ENCODE measurements around the gene CASKIN2.

CASKIN2 gene

GRCh38 chr17:75487351-75488070 is 27.8 kb downstream of the CASKIN2 start:
- Histone ChIP-seq H3K4me2 (ENCODE audit: low read depth, low read length) (no peak overlapping the region), H4K20me1 (ENCODE audit: insufficient read depth, low read length) (no peaks in the 10 kb centered on the region), H2AFZ (ENCODE audit: low read length) (no peak overlapping the region), H3K9me2 (replicated peaks; ENCODE audit: insufficient read depth, low read length) (no peaks in the 10 kb centered on the region), H3K4me1 (ENCODE audit: low read length) (no peaks in the 10 kb centered on the region), H3K4me3 (ENCODE audit: low read length) (no peak overlapping the region), H3F3A (ENCODE audit: insufficient read depth, low read length) (no peaks in the 10 kb centered on the region), H3K9ac (ENCODE audit: low read length) (no peak overlapping the region), H3K79me2 (ENCODE audit: low read length) (no peaks in the 10 kb centered on the region), H3K27me3 (replicated peaks; ENCODE audit: insufficient read depth, low read length) (no peaks in the 10 kb centered on the region), H3K36me3 (replicated peaks; ENCODE audit: insufficient read depth, low read length) (no peaks in the 10 kb centered on the region), H3K9me3 (replicated peaks; ENCODE audit: insufficient read depth, low read length) (no peaks in the 10 kb centered on the region), H3K27ac (ENCODE audit: low read length) (no peak overlapping the region)
- no peak for TF ChIP-seq EZH2 (optimal IDR thresholded peaks at IDR 0.05; ENCODE audit: low read depth, low read length)
- TF ChIP-seq EZH2phosphoT487 (IDR thresholded peaks at IDR 0.05; ENCODE audit: low read length), result no peak
- no peak for TF ChIP-seq CTCF (IDR thresholded peaks at IDR 0.05; ENCODE audit: low read length)
- no peak for DNase-seq

- H4K20me1 ChIP-seq (ENCODE audit: insufficient read depth, low read length), result no peaks in the 10 kb centered on the region
- no peaks in the 10 kb centered on the region for H3K4me1 ChIP-seq (ENCODE audit: low read length)
- no peak overlapping the region for H3K27ac ChIP-seq (ENCODE audit: low read length)
- H3K27me3 ChIP-seq (replicated peaks; ENCODE audit: insufficient read depth, low read length), result no peaks in the 10 kb centered on the region
- no peak for DNase-seq
- H2AFZ ChIP-seq (ENCODE audit: low read length), result no peak overlapping the region
- H3K9me3 ChIP-seq (replicated peaks; ENCODE audit: insufficient read depth, low read length), result no peaks in the 10 kb centered on the region
- no peak for TF ChIP-seq EZH2 (optimal IDR thresholded peaks at IDR 0.05; ENCODE audit: low read depth, low read length)
- no peak for TF ChIP-seq CTCF (IDR thresholded peaks at IDR 0.05; ENCODE audit: low read length)
- TF ChIP-seq EZH2phosphoT487 (IDR thresholded peaks at IDR 0.05; ENCODE audit: low read length), result no peak
- no peak overlapping the region for H3K4me2 ChIP-seq (ENCODE audit: low read depth, low read length)
- H3K9me2 ChIP-seq (replicated peaks; ENCODE audit: insufficient read depth, low read length), result no peaks in the 10 kb centered on the region
- no peak overlapping the region for H3K4me3 ChIP-seq (ENCODE audit: low read length)
- H3K9ac ChIP-seq (ENCODE audit: low read length), result no peak overlapping the region
- no peaks in the 10 kb centered on the region for H3K36me3 ChIP-seq (replicated peaks; ENCODE audit: insufficient read depth, low read length)
- H3K79me2 ChIP-seq (ENCODE audit: low read length), result no peaks in the 10 kb centered on the region
- no peaks in the 10 kb centered on the region for H3F3A ChIP-seq (ENCODE audit: insufficient read depth, low read length)
Measured at GRCh38 chr17:75486951-75487350, 28.4 kb downstream of the CASKIN2 start.

DNA sequence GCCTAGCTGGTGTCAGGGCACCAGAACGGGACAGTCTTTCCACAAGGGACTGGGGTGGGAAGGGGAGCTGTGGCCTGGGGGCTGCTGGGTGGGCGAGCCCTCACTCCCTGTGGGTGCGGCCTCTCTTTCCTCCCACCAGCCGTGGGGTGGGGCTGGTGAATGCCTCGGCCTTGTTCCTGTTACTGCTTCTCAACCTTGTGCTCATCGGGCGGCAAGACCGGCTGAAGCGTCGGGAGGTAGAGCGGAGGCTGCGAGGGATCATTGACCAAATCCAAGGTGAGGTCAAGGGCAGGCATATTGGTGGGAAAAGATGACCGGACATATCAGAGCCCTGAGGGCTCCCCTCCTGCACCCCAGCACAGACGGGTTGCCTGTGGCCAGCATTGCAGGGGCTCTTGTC is 29.2 kb downstream of the CASKIN2 start:
- no peak overlapping the region for H3K4me2 ChIP-seq (ENCODE audit: low read depth, low read length)
- TF ChIP-seq EZH2 (optimal IDR thresholded peaks at IDR 0.05; ENCODE audit: low read depth, low read length) (no peak), CTCF (IDR thresholded peaks at IDR 0.05; ENCODE audit: low read length) (no peak), EZH2phosphoT487 (IDR thresholded peaks at IDR 0.05; ENCODE audit: low read length) (no peak)
- H3K27me3 ChIP-seq (replicated peaks; ENCODE audit: insufficient read depth, low read length), result no peaks in the 10 kb centered on the region
- H3K27ac ChIP-seq (ENCODE audit: low read length), result no peak overlapping the region
- no peaks in the 10 kb centered on the region for H3K36me3 ChIP-seq (replicated peaks; ENCODE audit: insufficient read depth, low read length)
- H3K9ac ChIP-seq (ENCODE audit: low read length), result no peak overlapping the region
- no peaks in the 10 kb centered on the region for H4K20me1 ChIP-seq (ENCODE audit: insufficient read depth, low read length)
- no peak overlapping the region for H2AFZ ChIP-seq (ENCODE audit: low read length)
- no peaks in the 10 kb centered on the region for H3K79me2 ChIP-seq (ENCODE audit: low read length)
- no peak for DNase-seq
- no peaks in the 10 kb centered on the region for H3F3A ChIP-seq (ENCODE audit: insufficient read depth, low read length)
- no peaks in the 10 kb centered on the region for H3K9me3 ChIP-seq (replicated peaks; ENCODE audit: insufficient read depth, low read length)
- H3K4me3 ChIP-seq (ENCODE audit: low read length), result no peak overlapping the region
- no peaks in the 10 kb centered on the region for H3K9me2 ChIP-seq (replicated peaks; ENCODE audit: insufficient read depth, low read length)
- no peaks in the 10 kb centered on the region for H3K4me1 ChIP-seq (ENCODE audit: low read length)

Measured in MM.1S (cell line).